ENCODE data around the gene STUM. TPM values are rescaled to one million over a fixed set of nuclear protein-coding genes. Genes with fewer than 3 reads are reported as not detected.
"Not testable (repeated sequence)": the region's sequence is repeated elsewhere in the genome, so short reads cannot be mapped to it uniquely, and the experiment has no call there.

Gene STUM
- total RNA-seq, 4 donors from 2014 or later: 0.15 to 3.2 (median 0.34) TPM

DNA sequence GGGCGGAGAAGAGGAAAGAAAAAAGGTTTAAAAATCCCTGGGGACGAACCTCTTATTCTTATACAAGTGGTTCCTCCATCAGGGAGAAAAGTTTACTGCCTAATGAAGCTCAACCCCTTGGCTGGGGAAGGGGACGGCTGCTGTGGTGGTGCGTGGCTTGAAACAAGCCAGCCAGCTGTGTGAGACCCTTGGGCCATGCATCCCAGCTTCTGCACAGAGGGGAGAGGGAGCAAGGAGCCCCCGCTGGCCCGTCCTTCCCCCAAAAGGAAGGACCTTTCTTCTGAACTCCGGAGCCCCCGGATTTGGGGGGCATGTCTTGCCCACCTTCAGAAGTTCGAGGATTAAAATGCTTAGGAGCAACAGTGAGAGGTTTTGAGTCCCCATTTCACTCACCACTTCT, 67.3 kb downstream of the STUM start:
- intact Hi-C loops (cut with DNase I): no loop called here
- DNase-seq: no peak
- no peaks in the 10 kb centered on the region for H3K9me3 ChIP-seq
- no peaks in the 10 kb centered on the region for H3K36me3 ChIP-seq
- H3K4me1 ChIP-seq: no peaks in the 10 kb centered on the region
- H3K27me3 ChIP-seq: no peaks in the 10 kb centered on the region
- TF ChIP-seq, protein P1, sequence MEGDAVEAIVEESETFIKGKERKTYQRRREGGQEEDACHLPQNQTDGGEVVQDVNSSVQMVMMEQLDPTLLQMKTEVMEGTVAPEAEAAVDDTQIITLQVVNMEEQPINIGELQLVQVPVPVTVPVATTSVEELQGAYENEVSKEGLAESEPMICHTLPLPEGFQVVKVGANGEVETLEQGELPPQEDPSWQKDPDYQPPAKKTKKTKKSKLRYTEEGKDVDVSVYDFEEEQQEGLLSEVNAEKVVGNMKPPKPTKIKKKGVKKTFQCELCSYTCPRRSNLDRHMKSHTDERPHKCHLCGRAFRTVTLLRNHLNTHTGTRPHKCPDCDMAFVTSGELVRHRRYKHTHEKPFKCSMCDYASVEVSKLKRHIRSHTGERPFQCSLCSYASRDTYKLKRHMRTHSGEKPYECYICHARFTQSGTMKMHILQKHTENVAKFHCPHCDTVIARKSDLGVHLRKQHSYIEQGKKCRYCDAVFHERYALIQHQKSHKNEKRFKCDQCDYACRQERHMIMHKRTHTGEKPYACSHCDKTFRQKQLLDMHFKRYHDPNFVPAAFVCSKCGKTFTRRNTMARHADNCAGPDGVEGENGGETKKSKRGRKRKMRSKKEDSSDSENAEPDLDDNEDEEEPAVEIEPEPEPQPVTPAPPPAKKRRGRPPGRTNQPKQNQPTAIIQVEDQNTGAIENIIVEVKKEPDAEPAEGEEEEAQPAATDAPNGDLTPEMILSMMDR (IDR thresholded peaks at IDR 0.05): no peak
- TF ChIP-seq POLR2A (IDR thresholded peaks at IDR 0.05): no peak
- 81 to 90% methylated on average over 3 to 4 of the region's 9 CpGs for WGBS, 2 donors
- no peak overlapping the region for H3K4me3 ChIP-seq
- H3K27ac ChIP-seq: no peak overlapping the region

DNA sequence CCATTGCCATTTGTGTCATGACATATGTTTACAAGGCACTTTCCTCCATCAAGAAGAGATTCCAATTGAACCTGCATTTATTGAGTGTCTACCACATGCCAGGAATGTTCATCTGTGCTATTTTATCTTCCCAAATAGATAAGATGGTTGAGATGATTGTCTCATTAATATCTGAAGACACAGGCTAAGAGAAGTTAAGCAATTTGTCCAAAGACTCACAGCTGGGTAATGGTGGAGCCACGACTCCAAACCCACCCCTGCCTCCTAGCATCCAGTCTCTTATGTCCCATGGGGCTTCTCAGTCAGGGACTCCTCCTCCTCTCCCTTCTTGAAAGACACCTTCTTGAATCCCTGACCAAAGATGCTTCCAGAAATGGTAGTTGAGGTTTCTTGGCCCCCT, 68.1 kb downstream of the STUM start:
- 57 to 82% methylated on average over 1 of the region's 1 CpG for WGBS, 2 donors
- H3K4me1 ChIP-seq: no peaks in the 10 kb centered on the region
- no peak overlapping the region for H3K27ac ChIP-seq
- no peak overlapping the region for H3K4me3 ChIP-seq
- no peaks in the 10 kb centered on the region for H3K9me3 ChIP-seq
- no peaks in the 10 kb centered on the region for H3K27me3 ChIP-seq
- intact Hi-C loops (cut with DNase I): no loop called here
- H3K36me3 ChIP-seq: no peaks in the 10 kb centered on the region
- DNase-seq: no peak
- TF ChIP-seq, protein P1 (IDR thresholded peaks at IDR 0.05): no peak
- no peak for TF ChIP-seq POLR2A (IDR thresholded peaks at IDR 0.05)

DNA sequence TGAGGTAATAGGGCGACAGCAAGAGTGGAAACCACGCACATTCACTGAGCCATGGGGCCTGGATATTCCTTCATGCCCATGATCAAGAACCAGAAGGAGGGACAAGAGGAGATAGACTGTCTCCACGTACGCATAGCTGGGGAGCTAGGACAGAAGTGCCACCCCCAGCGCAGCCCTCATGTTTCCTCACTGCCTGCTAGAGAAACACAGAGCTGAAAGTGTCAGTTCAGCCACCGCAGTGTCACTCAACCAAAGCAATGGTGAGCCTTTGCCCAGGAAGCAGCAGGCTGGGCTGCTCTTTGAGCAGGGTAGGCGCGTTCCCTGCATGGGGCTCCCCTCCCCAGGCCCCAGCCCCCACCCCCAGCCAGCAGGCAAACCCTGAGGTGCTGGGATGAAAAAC, 68.5 kb downstream of the STUM start:
- H3K27ac ChIP-seq: no peak overlapping the region
- intact Hi-C loops (cut with DNase I): no loop called here
- no peak overlapping the region for H3K4me3 ChIP-seq
- peaks cover 0 to 4% (median 0%) of the 10 kb centered on the region in 3 donors for H3K9me3 ChIP-seq
- no peak for DNase-seq
- H3K36me3 ChIP-seq: no peaks in the 10 kb centered on the region
- no peak for TF ChIP-seq POLR2A (IDR thresholded peaks at IDR 0.05)
- TF ChIP-seq, protein P1 (IDR thresholded peaks at IDR 0.05): no peak
- H3K27me3 ChIP-seq: no peaks in the 10 kb centered on the region
- no peaks in the 10 kb centered on the region for H3K4me1 ChIP-seq
- WGBS, 2 donors: 94% methylated on average over 3 to 5 of the region's 8 CpGs

DNA sequence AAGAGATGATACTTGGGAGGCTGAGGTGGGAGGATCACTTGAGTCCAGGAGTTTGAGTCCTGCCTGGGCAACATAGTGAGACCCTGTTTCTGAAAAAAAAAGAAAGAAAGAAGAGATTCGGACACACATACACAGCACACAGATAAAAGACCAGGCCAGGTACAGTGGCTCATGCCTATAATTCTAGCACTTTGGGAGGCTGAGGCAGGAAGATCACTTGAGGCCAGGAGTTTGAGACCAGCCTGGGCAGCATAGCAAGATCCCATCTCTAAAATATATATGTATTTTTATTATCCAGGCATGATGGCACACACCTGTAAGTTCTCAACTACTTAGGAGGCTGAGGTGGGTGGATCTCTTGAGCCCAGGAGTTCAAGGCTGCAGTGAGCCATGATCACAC, 69.2 kb downstream of the STUM start:
- intact Hi-C loops (cut with DNase I); H3K9me3 ChIP-seq; DNase-seq; H3K36me3 ChIP-seq; H3K27ac ChIP-seq; H3K27me3 ChIP-seq; H3K4me1 ChIP-seq; H3K4me3 ChIP-seq: not testable (repeated sequence)
- 91 to 92% methylated on average over 1 of the region's 1 CpG for WGBS, 2 donors

DNA sequence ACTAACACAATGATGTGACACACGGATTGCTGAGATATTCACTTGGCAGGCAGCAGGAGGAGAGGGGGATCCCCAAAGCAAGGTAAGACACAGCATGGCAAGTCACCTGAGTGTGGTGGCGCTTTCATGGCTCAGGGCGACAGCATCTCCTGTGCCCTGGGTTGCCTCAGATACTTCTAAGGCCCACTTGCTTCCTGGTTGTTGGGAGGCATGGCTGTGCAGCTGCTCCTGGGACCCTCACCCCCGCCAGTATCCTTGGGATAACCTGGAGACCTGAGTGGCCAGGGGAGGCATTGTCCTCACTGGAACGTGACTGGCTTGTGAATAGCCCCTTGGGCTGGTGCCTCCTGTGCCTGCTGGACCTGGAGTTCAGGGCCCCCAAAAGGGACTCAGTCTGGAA, 69.8 kb downstream of the STUM start:
- H3K27me3 ChIP-seq: no peaks in the 10 kb centered on the region
- no peak overlapping the region for H3K27ac ChIP-seq
- no peak for DNase-seq
- TF ChIP-seq POLR2A (IDR thresholded peaks at IDR 0.05): no peak
- TF ChIP-seq, protein P1 (IDR thresholded peaks at IDR 0.05): no peak
- H3K9me3 ChIP-seq: peaks cover 0 to 7% (median 0%) of the 10 kb centered on the region in 3 donors
- H3K36me3 ChIP-seq: no peaks in the 10 kb centered on the region
- intact Hi-C loops (cut with DNase I): no loop called here
- 65 to 80% methylated on average over 1 to 2 of the region's 5 CpGs for WGBS, 2 donors
- no peak overlapping the region for H3K4me3 ChIP-seq
- H3K4me1 ChIP-seq: no peaks in the 10 kb centered on the region

DNA sequence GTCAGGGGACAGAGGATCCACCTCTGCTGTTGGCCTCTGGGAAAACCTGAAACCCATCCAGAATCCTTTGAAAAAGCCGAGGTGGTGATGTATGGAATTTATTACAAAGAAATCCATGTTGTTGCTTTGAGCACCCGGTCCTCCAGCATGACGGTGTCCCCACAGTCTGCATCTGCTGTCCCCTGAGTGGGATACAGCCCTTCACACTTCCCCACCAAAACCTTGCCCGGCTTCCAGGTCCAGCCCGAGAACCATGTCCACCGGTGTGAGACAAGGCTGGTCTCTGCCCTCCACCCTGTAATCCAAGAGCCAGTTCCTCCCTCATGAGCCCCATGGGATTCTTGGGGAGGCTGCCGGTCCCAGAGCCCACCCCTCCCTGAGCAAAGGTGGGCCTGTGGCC, 70.5 kb downstream of the STUM start:
- WGBS, 2 donors: 78 to 85% methylated on average over 3 to 5 of the region's 7 CpGs
- DNase-seq: no peak
- Histone ChIP-seq H3K27me3 (no peaks in the 10 kb centered on the region), H3K27ac (no peak overlapping the region), H3K4me3 (no peak overlapping the region), H3K36me3 (no peaks in the 10 kb centered on the region), H3K4me1 (no peaks in the 10 kb centered on the region), H3K9me3 (peaks cover 0 to 7% (median 0%) of the 10 kb centered on the region in 3 donors)
- intact Hi-C loops (cut with DNase I): no loop called here
- TF ChIP-seq POLR2A (IDR thresholded peaks at IDR 0.05): no peak
